HepG2 (cell line): Measurements from ENCODE around the gene U2AF2. TPM values are rescaled to one million over a fixed set of nuclear protein-coding genes. Genes with fewer than 3 reads are reported as not detected.

Experiments
- ATAC-seq: fragments of 200-7000 bp; cut with Tn5 transposase; 3 replicates; pipeline ENCODE4 v1.9.1; 2020; ENCODE audit warnings: mild to moderate bottlenecking, moderate library complexity
- BruUV-seq: library from RNA; stranded (reverse); fragments of 400-500 nt; replicated peaks from 2 replicates; lab custom pipeline; 2021; lab: Mats Ljungman, UMichigan
- CTCF ChIA-PET: fragments of 300-600 bp; formaldehyde crosslinking; extraction: SDS; loops from one replicate; lab custom pipeline; 2021; ENCODE audit warnings: low total read pairs, inconsistent platforms, low intra/inter-chr PET ratio; lab: Yijun Ruan, JAX
- POLR2A ChIA-PET: fragments of 350-600 bp; sonication (Branson Sonifier 250); formaldehyde crosslinking; loops from one replicate; lab custom pipeline; 2020; ENCODE audit warnings: antibody characterized with exemption, inconsistent platforms; lab: Yijun Ruan, JAX
- DNase-seq: peaks from one replicate; pipeline ENCODE4 v3.0.0-alpha.2; 2015; ENCODE audit warnings: low spot score
- FAIRE-seq: peaks from 3 replicates; lab custom pipeline; 2011; peaks lifted over from hg19 to GRCh38; lab: Jason Lieb, UNC
- H2AFZ ChIP-seq: one replicate; pipeline ENCODE4 v1.6.1; 2011; ENCODE audit warnings: low read length, inconsistent platforms
- H3K27ac ChIP-seq: fragments of 300-600 bp; 3 replicates; pipeline ENCODE4 v1.8.0; 2011; ENCODE audit warnings: mixed run types, mild to moderate bottlenecking, mixed read lengths, low read length, inconsistent platforms; ENCODE audit not compliant: insufficient read depth; ENCODE audit errors: extremely low read length
- H3K27me3 ChIP-seq, 2 experiments: fragments of 200-600 bp in 1 of 2; 2 replicates in 1 of 2; 3 replicates in 1 of 2; pipeline versions ENCODE4 v1.6.0 to v1.8.0; 2011; ENCODE audit warnings: low read length in 2 of 2, mild to moderate bottlenecking in 2 of 2, moderate library complexity in 2 of 2, inconsistent platforms in 1 of 2; ENCODE audit not compliant: insufficient read depth in 2 of 2, control insufficient read depth in 1 of 2
- H3K36me3 ChIP-seq, 2 experiments: fragments of 200-600 bp in 1 of 2; replicated peaks in 1 of 2; 2 replicates in 1 of 2; 3 replicates in 1 of 2; pipeline versions ENCODE4 v1.5.1 to v1.8.0; 2011; ENCODE audit warnings: low read length in 2 of 2, inconsistent platforms in 1 of 2; ENCODE audit not compliant: insufficient read depth in 2 of 2, control insufficient read depth in 1 of 2
- H3K4me1 ChIP-seq: 2 replicates; pipeline ENCODE4 v1.5.1; 2012; ENCODE audit warnings: low read length, inconsistent platforms; ENCODE audit not compliant: insufficient read depth
- H3K4me2 ChIP-seq: 2 replicates; pipeline ENCODE4 v1.6.0; 2011; ENCODE audit warnings: low read depth, low read length, inconsistent platforms
- H3K4me3 ChIP-seq, 3 experiments: fragments of 200-600 bp in 1 of 3; sonication (generic), shearing (Covaris generic) in 1 of 3; replicated peaks in 1 of 3; 2 replicates each; pipeline ENCODE4 v1.5.1; 2011 to 2016; ENCODE audit warnings: low read length in 3 of 3, inconsistent platforms in 2 of 3, low read depth in 2 of 3, mild to moderate bottlenecking in 2 of 3, control low read depth in 1 of 3, mixed read lengths in 1 of 3; ENCODE audit not compliant: insufficient read depth in 1 of 3
- H3K79me2 ChIP-seq: one replicate; pipeline ENCODE4 v1.6.1; 2011; ENCODE audit warnings: low read length, inconsistent platforms; ENCODE audit not compliant: insufficient read depth
- H3K9ac ChIP-seq: 2 replicates; pipeline ENCODE4 v1.6.0; 2011; ENCODE audit warnings: mild to moderate bottlenecking, low read depth, low read length, inconsistent platforms; ENCODE audit not compliant: insufficient read depth
- H3K9me3 ChIP-seq: 2 replicates; pipeline ENCODE4 v1.5.1; 2012; ENCODE audit warnings: mild to moderate bottlenecking, low read length
- H4K20me1 ChIP-seq: 2 replicates; pipeline ENCODE4 v1.6.0; 2011; ENCODE audit warnings: inconsistent platforms, mild to moderate bottlenecking, low read length, moderate library complexity; ENCODE audit not compliant: insufficient read depth
- AFF4 ChIP-seq: sonication (generic); formaldehyde crosslinking; IDR thresholded peaks from 2 replicates; pipeline ENCODE4 v1.4.0; 2020; ENCODE audit warnings: missing genetic modification reagents
- ARID4A ChIP-seq: sonication (generic); formaldehyde crosslinking; IDR thresholded peaks from 2 replicates; pipeline ENCODE4 v1.5.0; 2020; ENCODE audit warnings: mild to moderate bottlenecking, missing genetic modification reagents, borderline replicate concordance
- GZF1 ChIP-seq: sonication (generic); formaldehyde crosslinking; IDR thresholded peaks from 2 replicates; pipeline ENCODE4 v1.5.1; 2020; ENCODE audit warnings: mild to moderate bottlenecking, missing genetic modification reagents
- IRF2 ChIP-seq: IDR thresholded peaks from 2 replicates; pipeline ENCODE4 v1.6.1; 2018; ENCODE audit warnings: missing genetic modification reagents, missing compliant biosample characterization
- KLF11 ChIP-seq: IDR thresholded peaks from 2 replicates; pipeline ENCODE4 v1.6.1; 2016; ENCODE audit warnings: missing compliant biosample characterization
- SIX4 ChIP-seq: sonication (generic); formaldehyde crosslinking; IDR thresholded peaks from 2 replicates; pipeline ENCODE4 v1.4.0; 2020; ENCODE audit warnings: missing genetic modification reagents
- TCF12 ChIP-seq, 2 experiments: fragments of 450-650 bp in 1 of 2; sonication (generic) in 1 of 2; formaldehyde crosslinking in 1 of 2; IDR thresholded peaks; 2 replicates each; pipeline versions ENCODE4 v1.6.1 to v1.8.0; 2017 to 2022; ENCODE audit warnings: antibody characterized with exemption in 1 of 2, mild to moderate bottlenecking in 1 of 2, missing genetic modification reagents in 1 of 2, moderate library complexity in 1 of 2
- TFAP4 ChIP-seq: sonication (generic); IDR thresholded peaks from 2 replicates; pipeline ENCODE4 v1.6.1; 2016; ENCODE audit warnings: low read depth, borderline replicate concordance
- ZNF263 ChIP-seq: sonication (generic); formaldehyde crosslinking; IDR thresholded peaks from 2 replicates; pipeline ENCODE4 v1.4.0; 2020; ENCODE audit warnings: missing genetic modification reagents
- ZNF275 ChIP-seq: sonication (generic); formaldehyde crosslinking; IDR thresholded peaks from 2 replicates; pipeline ENCODE4 v1.8.0; 2022; ENCODE audit warnings: missing genetic modification reagents, mild to moderate bottlenecking, inconsistent platforms, borderline replicate concordance
- ZNF773 ChIP-seq: sonication (generic); formaldehyde crosslinking; IDR thresholded peaks from 2 replicates; pipeline ENCODE4 v1.4.0; 2020; ENCODE audit warnings: missing genetic modification reagents, borderline replicate concordance
- WGBS: methylation state at CpG from one replicate; pipeline ENCODE4 v1.1.6; 2017; ENCODE audit warnings: low lambda C conversion rate; 5-methylcytosine and 5-hydroxymethylcytosine counted together
- in situ Hi-C: cut with HindIII; loops from 2 replicates; pipeline ENCODE4 v1.10.0; 2017; ENCODE audit warnings: low pct_unique_long_range_greater_than_20kb; ENCODE audit not compliant: extremely low pct_ligation_motif_present
- intact Hi-C: fragments of 100-400 bp; cut with micrococcal nuclease; formaldehyde crosslinking; loops from one replicate; pipeline ENCODE4 v1.10.0; 2022; ENCODE audit not compliant: unreplicated experiment
- polyA plus RNA-seq, 8 experiments: library from polyadenylated mRNA; depleted of rRNA in 3 of 8; stranded (reverse) in 7 of 8; unstranded in 1 of 8; fragments of >200 nt; fragmentation: Illumina TruSeq in 4 of 8; extraction: Trizol in 4 of 8; gene quantifications; 2 replicates each; pipeline versions ENCODE4 v1.2.1 to v1.2.3, GENCODE V29; 2011 to 2016; ENCODE audit warnings: low read depth in 4 of 8, missing spikeins in 1 of 8, mixed read lengths in 1 of 8; ENCODE audit not compliant: insufficient read depth in 1 of 8
- total RNA-seq, 5 experiments: library from RNA; depleted of rRNA; stranded (reverse); fragments of >200 nt; fragmentation: Illumina TruSeq; extraction: Trizol; gene quantifications; 2 replicates each; pipeline ENCODE4 v1.2.3, GENCODE V29; 2016; ENCODE audit warnings: low read depth in 1 of 5

U2AF2 gene
- total and polyA plus RNA-seq, 2 of the 13 experiments (the other 11 are each of a cell fraction or from before 2014, with no cell fraction given) = 84.3 to 124 TPM

GRCh38 chr19:55613396-55613795, 41.4 kb upstream of the U2AF2 start:
- Histone ChIP-seq H2AFZ (no peak overlapping the region), H3K27me3 (no peaks in the 10 kb centered on the region), H3K4me2 (no peak overlapping the region), H4K20me1 (no peaks in the 10 kb centered on the region), H3K4me3 (no peak overlapping the region), H3K4me1 (peaks cover 5% of the 10 kb centered on the region), H3K36me3 (peaks cover 2 to 4% of the 10 kb centered on the region in 2 experiments; a peak in 1 of 5 replicates), H3K9ac (no peak overlapping the region), H3K27ac (no peak overlapping the region), H3K79me2 (no peaks in the 10 kb centered on the region), H3K9me3 (no peaks in the 10 kb centered on the region)
- ATAC-seq (no peak), FAIRE-seq (no peak), DNase-seq (no peak)
- ChIA-PET CTCF (no interaction called here), POLR2A (no interaction called here)
- BruUV-seq = no TSS peak
- in situ Hi-C loops = no loop called here
- over 99% methylated on average over 20 of the region's 27 CpGs for WGBS
- intact Hi-C loops = no loop called here
- no peak for TF ChIP-seq ZNF263 (CRISPR knock-in tag)
- TF ChIP-seq IRF2 (CRISPR knock-in tag) = no peak
- no peak for TF ChIP-seq ARID4A
- no peak for TF ChIP-seq KLF11 (CRISPR knock-in tag)
- TF ChIP-seq ZNF773 = no peak
- TF ChIP-seq TCF12 (IDR thresholded peaks at IDR 0.05) = no peak
- no peak for TF ChIP-seq TCF12 (CRISPR knock-in tag; IDR thresholded peaks at IDR 0.05)
- no peak for TF ChIP-seq GZF1 (CRISPR knock-in tag)
- no peak for TF ChIP-seq TFAP4
- no peak for TF ChIP-seq SIX4 (CRISPR knock-in tag)
- no peak for TF ChIP-seq AFF4 (CRISPR knock-in tag)
- TF ChIP-seq ZNF275 (CRISPR knock-in tag) = no peak
